Caki2 (cell line): ENCODE measurements around the gene ZER1. TPM values are rescaled to one million over a fixed set of nuclear protein-coding genes. Genes with fewer than 3 reads are reported as not detected.
"Not testable (repeated sequence)": the region's sequence is repeated elsewhere in the genome, so short reads cannot be mapped to it uniquely, and the experiment has no call there.

ENCODE experiments used
- DNase-seq: peaks from one replicate; pipeline ENCODE4 v3.0.0-alpha.2; 2015; ENCODE audit warnings: low read depth
- in situ Hi-C: cut with HindIII; loops from 2 replicates; pipeline ENCODE4 v1.10.0; 2016; ENCODE audit warnings: low sequenced_read_pairs, low pct_unique_long_range_greater_than_20kb, mixed read lengths
- total RNA-seq: library from RNA; depleted of rRNA; stranded (reverse); fragments of >200 nt; shearing (Covaris generic); gene quantifications from 2 replicates; pipeline ENCODE4 v1.2.3, GENCODE V29; 2014; ENCODE audit warnings: low replicate concordance

Gene ZER1
- total RNA-seq, 1 experiment from 2014 or later = 4.7 TPM

DNA sequence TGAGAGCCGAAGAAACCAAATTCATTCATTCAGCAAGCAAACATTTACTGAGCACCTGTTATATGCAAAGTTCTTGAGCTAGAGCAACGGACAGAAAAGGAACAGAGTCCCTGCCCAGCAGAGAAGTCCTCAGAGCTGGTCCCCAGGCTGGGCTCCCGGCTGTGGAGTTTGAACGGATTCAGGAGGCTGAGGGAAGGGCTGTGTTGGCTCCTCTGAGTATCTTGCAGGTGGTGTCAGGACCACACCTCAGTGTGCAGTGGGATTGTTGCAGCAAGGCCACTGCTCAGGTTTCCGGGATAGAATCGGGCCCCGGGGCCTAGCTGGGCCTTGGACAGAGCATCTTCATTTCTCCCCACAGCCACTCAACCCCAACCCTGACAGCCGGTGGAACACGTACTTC is 20.4 kb upstream of the ZER1 start:
- no peak for DNase-seq
- in situ Hi-C loops = no loop called here

DNA sequence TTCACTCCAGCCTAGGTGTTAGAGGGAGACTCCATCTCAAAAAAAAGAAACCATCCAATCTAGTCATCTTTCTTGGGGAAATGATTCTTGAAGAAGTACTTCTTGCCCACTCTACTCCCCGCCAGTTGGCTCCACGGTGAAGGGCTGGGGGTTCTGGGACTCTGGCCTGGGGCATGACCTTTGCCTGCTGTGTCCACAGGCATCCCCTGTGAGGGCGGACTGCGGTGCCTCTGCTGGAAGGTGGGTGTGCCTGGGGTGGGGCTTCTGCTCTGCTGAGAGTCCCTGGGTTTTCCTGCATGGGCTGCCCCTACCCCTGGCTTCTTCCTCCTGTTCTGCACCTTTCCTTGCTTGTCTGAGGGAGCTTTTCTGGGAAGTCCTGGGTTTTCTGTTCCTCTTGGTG is 18.8 kb upstream of the ZER1 start:
- no peak for DNase-seq
- in situ Hi-C loops = no loop called here

DNA sequence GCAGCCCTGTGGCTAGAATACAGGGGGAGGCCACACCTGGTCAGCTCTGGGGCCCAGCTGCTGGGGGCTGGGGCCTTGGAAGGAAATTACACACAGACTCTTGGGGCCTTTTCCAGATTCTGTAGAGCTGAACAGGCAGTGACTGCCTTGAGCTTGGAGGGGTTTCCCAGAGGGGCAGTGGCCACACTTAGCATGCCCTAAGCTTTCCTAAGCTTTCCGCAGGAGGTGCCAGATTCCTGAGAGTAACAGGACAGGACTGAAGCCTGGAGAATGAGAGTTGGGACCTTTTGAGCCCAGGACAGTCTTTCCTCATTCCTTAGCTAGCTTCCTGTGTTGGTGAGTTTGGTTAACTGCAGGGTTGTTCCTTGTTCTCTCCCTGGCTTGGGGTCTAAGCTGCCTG is 16.7 kb upstream of the ZER1 start:
- in situ Hi-C loops = no loop called here

DNA sequence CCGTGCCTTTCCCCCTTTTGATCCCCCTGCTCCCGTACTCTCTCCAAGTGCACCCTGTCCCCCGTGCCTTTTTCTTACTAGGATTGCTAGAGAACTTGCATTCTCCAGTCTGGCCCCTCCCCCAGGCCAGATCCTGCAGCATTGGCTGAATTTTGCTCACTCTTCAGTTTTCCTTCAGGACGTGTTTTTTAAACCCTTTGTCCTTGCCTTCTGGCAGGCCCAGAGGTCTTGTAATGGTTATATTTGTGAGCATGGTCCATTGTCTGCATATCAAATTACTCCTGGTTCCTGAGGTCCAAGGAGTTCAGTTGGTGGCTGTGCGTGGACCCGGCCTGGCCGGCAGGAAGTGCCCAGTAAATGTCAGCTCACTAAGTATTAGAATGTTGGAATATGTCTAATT is 15.9 kb upstream of the ZER1 start:
- in situ Hi-C loops = no loop called here
- no peak for DNase-seq

More for the DNA sequence above, 16.7 kb upstream of the ZER1 start:
- DNase-seq = no peak

DNA sequence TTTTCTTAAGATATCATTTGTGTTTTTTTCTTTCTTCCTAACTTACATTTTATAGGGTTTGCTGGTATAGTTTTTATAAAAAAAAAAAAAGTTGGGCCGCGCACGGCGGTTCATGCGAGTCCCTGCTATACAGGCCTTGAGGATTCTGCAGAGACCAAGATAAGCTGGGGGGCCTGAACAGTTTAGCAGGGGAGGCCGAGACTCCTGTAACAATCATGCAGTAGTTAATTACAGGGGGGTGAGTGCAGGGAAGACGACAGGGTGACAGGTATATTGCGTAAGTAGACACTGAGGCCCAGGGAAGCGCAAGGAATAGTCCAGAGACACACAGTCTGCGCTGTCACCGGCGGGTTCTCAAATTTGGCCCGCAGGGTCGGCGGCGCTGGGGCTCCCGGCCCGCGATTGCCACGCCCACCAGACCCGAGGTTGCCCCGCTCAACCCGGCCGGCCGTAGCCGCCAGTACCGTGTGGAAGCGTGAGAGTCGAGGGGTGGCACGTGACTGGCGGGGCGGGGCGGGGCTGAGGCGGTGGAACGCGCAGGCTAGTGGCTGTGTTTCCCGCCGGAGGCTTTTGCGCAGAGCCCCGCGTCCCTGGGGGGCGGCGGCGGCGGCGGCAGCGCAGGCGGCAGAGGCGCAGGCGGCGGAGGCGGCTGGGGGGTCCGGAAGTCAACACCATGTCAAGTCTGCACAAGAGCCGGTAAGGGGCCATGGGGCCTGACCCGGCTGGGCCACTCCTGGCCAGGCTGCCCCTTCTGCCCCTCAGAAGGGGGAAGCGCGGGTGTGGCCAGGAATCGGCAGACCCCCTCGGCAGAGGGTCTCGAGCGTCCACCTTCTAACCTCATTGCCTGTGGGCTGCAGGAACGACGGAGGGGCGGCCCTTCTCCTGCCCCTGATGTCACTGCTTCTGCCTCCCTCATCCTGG is 15.2 kb upstream of the ZER1 start, which contains the start of gene TBC1D13:
TSS of gene TBC1D13 (plus strand) at position 573 of the 921 bp plus-strand sequence. CDS start at position 674, 101 bp downstream.
- in situ Hi-C loops = no loop called here
- peak; percentile 70 for DNase-seq

DNA sequence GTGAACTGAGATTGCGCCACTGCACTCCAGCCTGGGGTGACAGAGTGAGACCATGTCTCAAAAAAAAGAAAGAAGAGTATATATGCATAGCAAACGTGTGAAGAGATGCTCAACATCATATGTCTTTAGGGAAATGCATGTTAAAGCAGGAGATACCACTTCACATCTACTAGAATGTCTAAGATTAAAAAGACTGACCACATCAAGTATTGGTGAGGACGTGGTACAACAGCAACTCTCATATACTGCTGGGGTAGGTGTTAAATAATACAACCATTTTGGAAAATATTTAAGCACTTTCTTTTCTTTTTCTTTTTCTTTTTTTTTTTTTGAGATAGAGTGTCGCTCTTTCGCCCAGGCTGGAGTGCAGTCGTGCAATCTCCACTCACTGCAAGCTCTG is 13.7 kb upstream of the ZER1 start:
- in situ Hi-C loops = no loop called here
- no peak for DNase-seq

DNA sequence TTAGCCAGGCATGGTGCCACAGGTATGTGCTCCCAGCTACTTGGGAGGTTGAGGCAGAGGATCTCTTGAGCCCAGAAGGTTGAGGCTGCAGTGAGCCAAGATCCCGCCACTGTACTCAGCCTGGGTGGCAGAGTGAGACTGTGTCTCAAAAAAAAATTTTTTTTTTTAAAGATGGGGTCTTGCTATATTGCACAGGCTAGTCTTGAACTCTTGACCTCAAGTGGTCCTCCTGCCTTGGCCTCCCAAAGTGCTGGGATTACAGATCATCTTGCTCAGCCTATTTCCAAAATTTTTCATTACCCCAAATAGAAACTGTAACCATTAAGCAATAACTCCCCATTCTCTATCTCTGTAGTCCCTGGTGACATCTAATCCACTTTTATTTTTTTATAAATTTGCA is 10.9 kb upstream of the ZER1 start:
- DNase-seq = no peak
- in situ Hi-C loops = no loop called here

DNA sequence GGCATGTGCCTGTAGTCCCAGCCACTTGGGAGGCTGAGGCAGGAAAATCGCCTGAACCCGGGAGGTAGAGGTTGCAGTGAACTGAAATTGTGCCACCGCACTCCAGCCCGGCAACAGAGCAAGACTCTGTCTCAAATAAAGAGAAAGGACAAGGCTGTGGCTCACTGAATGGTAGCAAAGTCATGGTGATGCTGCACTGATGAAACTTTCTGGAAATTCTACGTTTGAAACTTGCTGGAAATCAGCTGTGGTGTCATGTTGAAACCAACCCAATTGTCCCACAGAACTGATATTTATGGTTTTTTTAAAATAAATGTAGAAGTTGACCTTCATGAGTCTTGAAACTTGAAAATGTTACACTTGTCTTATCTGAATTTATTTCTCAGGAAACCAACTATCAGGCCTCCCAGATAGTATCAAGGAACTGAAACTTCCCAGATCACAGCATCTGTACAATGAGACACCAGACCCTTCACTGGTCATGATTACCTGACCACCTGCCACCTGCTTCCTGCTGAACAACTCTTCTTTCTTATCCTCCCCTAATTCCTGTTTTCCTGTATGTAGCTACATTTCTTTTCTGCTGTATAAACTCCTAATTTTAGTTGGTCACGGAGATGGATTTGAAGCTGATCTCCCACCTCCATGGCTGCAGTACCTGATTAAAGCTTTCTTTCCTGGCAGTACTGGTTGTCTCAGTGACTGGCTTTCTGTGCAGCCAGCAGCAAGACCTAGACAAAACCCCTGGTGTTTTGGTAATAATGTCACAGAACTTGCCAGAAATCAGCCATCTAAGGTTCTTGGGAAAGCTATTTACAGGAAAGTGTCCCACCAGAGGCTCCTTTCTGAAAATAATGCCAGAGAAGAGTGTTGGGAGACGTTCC is 9.7 kb upstream of the ZER1 start:
- in situ Hi-C loops = no loop called here

DNA sequence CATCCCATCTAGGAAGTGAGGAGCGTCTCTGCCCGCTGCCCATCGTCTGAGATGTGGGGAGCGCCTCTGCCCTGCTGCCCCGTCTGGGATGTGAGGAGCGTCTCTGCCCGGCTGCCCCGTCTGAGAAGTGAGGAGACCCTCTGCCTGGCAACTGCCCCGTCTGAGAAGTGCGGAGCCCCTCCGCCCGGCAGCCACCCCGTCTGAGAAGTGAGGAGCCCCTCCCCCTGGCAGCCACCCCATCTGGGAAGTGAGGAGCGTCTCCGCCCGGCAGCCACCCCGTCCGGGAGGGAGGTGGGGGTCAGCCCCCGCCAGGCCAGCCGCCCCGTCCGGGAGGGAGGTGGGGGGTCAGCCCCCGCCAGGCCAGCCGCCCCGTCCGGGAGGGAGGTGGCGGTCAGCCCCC is 8.4 kb upstream of the ZER1 start:
- in situ Hi-C loops, DNase-seq: not testable (repeated sequence)

More for the DNA sequence above, 9.7 kb upstream of the ZER1 start:
- no peak for DNase-seq

DNA sequence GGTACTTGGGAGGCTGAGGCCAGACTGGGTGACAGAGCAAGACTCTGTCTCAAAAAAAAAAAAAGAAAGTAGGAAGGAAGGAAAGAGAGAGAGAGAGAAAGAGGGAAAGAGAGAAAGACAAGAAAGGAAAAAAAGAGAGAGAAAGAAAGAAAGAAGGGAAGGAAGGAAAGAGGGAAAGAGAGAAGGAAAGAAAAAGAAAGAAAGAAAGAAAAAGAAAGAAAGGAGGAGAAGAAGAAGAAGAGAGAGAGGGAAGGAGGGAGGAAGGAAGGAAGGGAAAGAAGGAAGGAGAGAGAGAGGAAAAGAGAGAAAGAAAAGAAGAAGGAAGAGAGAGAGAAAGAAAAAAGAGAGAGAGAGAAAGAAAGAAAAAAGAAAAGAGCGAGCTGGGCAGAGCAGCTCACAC is 3.1 kb upstream of the ZER1 start:
- in situ Hi-C loops = no loop called here
- DNase-seq = no peak

DNA sequence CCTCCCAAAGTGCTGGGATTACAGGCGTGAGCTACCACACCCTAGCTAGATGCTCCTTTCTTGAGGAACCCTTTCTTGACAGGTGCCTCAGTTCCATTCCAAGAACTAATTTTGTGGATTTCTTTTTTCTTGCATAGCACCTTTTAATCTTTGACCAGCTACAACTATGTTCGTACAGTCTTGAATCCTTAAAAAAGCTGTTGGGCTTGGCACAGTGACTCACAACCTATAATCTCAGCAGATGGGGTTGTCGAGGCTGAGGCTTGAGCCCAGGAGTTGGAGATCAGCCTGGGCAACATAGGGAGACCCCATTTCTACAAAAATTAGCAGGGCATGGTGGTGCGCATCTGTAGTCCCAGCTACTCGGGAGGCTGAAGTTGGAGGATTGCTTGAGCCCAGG is 1.3 kb upstream of the ZER1 start:
- in situ Hi-C loops = no loop called here
- no peak for DNase-seq

DNA sequence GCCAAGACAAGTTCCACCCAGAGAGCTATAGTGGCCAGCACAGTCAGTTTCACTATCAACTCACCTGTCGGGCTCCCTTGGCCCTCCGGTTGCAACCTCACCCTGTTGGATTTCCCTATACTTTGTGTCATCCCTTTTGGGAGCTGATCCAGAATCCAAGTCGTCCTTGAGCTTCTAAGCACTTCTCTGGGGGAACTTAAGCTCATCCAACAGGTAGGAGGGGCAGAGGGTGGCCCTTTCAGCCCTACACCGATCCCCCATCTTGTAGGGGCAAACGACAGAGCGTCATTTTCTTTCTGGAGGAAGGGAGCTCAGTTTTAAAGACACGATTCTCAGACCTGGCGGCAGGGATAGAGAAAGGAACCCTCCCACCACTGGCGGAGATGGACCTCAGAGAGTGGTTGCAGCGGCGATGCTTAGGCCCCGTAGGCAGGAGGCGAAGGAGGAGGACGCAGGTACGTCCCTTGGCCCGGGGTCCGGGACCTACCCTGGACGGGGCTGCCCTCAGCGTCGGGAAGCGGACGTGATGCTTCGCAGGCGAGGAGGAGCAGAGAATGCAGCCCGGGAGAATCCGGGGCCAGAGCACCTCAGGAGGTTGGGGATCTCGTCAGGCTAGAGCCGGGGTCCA is 519 bp downstream of the ZER1 start:
- peak; percentile 14 for DNase-seq
- in situ Hi-C loops = no loop called here

DNA sequence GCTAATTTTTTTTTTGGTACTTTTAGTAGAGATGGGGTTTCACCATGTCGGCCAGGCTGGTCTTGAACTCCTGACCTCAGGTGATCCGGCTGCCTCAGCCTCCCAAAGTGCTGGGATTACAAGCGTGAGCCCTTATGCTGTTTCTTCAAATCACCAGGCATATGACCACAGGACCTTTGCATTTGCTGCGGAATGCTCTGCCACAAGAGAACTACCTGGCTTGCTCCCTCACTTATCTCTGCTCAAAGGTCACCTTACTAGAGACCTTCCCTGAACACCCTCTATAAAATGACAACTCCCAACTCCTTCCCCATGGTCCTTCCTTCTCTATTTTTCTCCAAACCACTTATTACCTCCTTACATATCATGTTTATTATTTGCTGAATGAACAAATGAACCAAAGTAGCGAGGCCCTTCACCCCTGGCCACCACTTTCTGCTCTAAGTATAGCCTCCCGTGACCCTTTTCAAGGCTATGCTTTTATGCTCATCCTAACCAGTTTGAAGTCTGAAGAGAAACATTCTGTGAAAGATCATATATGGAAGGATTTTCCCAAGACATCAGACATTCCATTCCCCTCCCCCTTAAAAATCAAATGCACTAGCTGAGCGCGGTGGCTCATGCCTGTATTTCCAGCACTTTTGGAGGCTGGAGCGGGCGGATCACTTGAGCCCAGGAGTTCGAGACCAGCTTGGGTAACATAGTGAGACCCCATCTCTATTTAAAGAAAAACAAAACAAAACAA is 1.3 kb downstream of the ZER1 start:
- no peak for DNase-seq
- in situ Hi-C loops = no loop called here

DNA sequence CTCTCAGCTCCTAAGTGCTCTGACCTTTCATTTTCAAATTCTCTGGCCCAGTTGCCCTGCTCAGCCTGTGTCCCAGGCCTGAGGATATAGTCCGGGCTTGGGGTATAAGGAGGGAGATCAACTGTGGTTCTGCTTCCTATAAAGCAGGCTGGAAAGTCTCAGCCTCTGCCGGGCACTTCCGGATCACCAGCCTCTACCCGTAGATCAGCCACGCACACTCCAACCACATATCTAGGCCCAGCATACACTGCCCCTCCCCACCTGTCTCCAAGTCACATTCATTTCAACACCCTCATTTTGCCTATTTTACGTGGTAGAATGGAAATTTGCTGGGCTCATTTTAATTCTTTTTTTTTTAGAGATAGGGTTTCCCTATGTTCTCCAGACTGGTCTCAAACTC is 3.1 kb downstream of the ZER1 start:
- no peak for DNase-seq
- in situ Hi-C loops = no loop called here

DNA sequence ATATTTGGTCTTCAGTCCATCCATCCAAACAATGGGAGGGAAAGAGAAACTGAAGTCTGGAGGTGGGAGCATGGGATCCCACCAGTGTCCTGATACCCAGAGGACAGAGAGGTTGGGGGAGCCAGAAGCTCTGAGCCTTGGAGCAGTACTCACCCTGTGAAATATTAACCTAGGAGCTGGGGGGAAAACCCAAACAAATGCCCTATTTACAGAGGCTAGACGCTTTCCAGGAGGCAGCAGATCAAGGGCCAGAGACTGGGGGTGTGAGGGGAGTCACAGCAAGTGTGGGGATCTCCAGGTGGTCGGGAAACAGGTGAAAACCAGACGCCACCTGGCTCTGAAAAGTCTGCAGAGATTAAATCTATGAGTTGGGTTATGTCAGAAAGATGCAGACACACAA is 6.2 kb downstream of the ZER1 start:
- DNase-seq = no peak
- in situ Hi-C loops = no loop called here

DNA sequence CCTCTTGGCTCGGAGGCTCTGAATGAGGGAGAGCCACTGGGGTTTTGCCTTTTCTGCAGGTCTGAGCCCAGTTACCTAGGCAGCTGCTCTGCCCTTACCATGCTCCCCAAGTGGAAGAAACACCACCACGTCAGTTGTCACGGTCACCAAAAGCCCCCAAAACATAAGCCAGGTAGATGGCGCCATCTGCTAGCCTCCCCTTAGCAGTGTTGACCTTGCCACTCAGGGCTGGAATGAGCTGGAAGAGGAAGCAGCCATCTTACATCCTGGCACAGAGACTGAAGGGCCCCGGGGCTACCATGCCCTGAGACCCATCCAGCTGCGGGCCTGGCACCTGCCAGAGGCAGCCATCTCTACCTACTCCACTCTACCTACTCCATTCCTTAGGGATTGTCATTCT is 7.4 kb downstream of the ZER1 start:
- in situ Hi-C loops = no loop called here
- no peak for DNase-seq

DNA sequence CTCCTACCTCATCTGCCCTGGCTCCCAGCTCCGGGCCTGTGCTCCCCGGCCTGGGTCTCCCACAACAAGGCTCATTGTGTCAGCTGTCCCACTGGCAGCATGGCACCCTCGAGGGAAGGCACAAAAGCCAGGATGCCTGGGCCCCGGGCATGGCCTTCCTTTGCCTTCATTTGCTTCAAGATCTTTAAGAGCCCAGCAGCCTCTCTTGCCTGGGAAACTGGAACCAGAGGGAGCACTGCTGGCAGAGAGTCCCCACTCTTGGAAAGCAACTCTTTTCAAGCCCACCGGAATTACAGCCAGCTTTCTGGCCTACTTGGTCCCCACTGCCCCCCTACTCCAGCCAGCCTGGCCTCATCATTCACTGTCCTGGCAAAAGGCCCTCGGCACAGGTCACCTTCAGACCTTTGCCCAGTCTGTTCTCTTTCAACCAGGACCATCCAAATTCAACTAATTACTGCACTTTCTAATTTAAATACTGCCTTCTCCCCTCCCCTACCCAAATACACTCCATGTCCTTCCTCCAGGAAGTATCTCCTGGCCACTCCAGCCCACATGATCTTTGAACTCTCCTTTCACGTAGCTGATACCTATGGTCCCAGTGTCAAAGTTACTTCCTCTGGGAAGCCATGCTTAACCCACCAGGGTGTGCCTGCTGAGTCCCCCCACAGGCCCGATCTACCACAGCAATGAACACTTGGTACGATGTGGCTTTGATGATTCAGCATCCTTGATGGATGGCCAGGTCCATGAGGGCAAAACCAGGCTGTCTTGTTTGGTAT is 8.9 kb downstream of the ZER1 start:
- in situ Hi-C loops = no loop called here
- no peak for DNase-seq
